CD4-positive, CD25-positive, alpha-beta regulatory T cell (primary cell): ENCODE data around the gene PTPRN2. TPM values are rescaled to one million over a fixed set of nuclear protein-coding genes. Genes with fewer than 3 reads are reported as not detected.
"Not testable (repeated sequence)": the region's sequence is repeated elsewhere in the genome, so short reads cannot be mapped to it uniquely, and the experiment has no call there.

Experiments
- ATAC-seq, 2 donors: fragments of 150-1000 bp; cut with Tn5 transposase; one replicate each; pipeline ENCODE4 v1.10.0; 2021; ENCODE audit warnings: low read depth in 2 of 2, moderate number of reproducible peaks in 2 of 2, moderate library complexity in 1 of 2
- DNase-seq, 3 donors: peaks; one replicate each; pipeline versions ENCODE4 v3.0.0 to v3.0.0-alpha.2; 2012 to 2022; ENCODE audit warnings: mixed read lengths in 1 of 3
- H3K27ac ChIP-seq: one replicate; pipeline ENCODE4 v1.7.0; 2013; ENCODE audit warnings: mild to moderate bottlenecking, low read length; ENCODE audit not compliant: insufficient read depth, poor library complexity, severe bottlenecking
- H3K27me3 ChIP-seq: one replicate; pipeline ENCODE4 v1.7.0; 2013; ENCODE audit warnings: low read length; ENCODE audit not compliant: control insufficient read depth, insufficient read depth
- H3K36me3 ChIP-seq: one replicate; pipeline ENCODE4 v1.7.0; 2013; ENCODE audit warnings: mild to moderate bottlenecking, low read length, moderate library complexity; ENCODE audit not compliant: control insufficient read depth, insufficient read depth
- H3K4me1 ChIP-seq: 2 replicates; pipeline ENCODE4 v1.7.0; 2013; ENCODE audit warnings: mild to moderate bottlenecking, low read length; ENCODE audit not compliant: insufficient read depth, control insufficient read depth, poor library complexity, severe bottlenecking
- H3K4me3 ChIP-seq: one replicate; pipeline ENCODE4 v1.7.0; 2013; ENCODE audit warnings: low read depth, mild to moderate bottlenecking, low read length, moderate library complexity
- H3K9me3 ChIP-seq, 2 experiments: 1 replicate in 1 of 2; 2 replicates in 1 of 2; pipeline ENCODE4 v1.7.0; 2013; ENCODE audit warnings: low read length in 2 of 2, mild to moderate bottlenecking in 1 of 2, moderate library complexity in 1 of 2; ENCODE audit not compliant: control insufficient read depth in 2 of 2
- H3K27ac Mint-ChIP-seq, 3 donors: one replicate each; pipeline ENCODE4 v1.8.0; 2020 to 2022; ENCODE audit warnings: mild to moderate bottlenecking in 3 of 3, mixed read lengths in 3 of 3, moderate library complexity in 2 of 3
- H3K27me3 Mint-ChIP-seq: one replicate; pipeline ENCODE4 v1.8.0; 2022; ENCODE audit warnings: mild to moderate bottlenecking, mixed read lengths
- H3K36me3 Mint-ChIP-seq: one replicate; pipeline ENCODE4 v1.8.0; 2020; ENCODE audit warnings: mixed read lengths
- H3K4me1 Mint-ChIP-seq, 4 donors: one replicate each; pipeline ENCODE4 v1.8.0; 2020 to 2022; ENCODE audit warnings: mixed read lengths in 4 of 4, mild to moderate bottlenecking in 1 of 4
- H3K4me3 Mint-ChIP-seq, 4 donors: one replicate each; pipeline ENCODE4 v1.8.0; 2020 to 2022; ENCODE audit warnings: mild to moderate bottlenecking in 4 of 4, mixed read lengths in 4 of 4, moderate library complexity in 3 of 4
- H3K9me3 Mint-ChIP-seq, 7 donors: one replicate each; pipeline ENCODE4 v1.8.0; 2020 to 2022; ENCODE audit warnings: mixed read lengths in 7 of 7, mild to moderate bottlenecking in 3 of 7, moderate library complexity in 2 of 7
- polyA plus RNA-seq, 4 donors: library from polyadenylated mRNA; unstranded; fragments of 300-500 nt; fragmentation: Illumina TruSeq; gene quantifications; one replicate each; pipeline ENCODE4 v1.2.3, GENCODE V29; 2021
- total RNA-seq: library from RNA; stranded (reverse); gene quantifications from one replicate; pipeline ENCODE4 v1.2.3, GENCODE V29; 2022

PTPRN2 gene
- total and polyA plus RNA-seq, 5 donors from 2014 or later = 1.6 to 4.7 (median 2.7) TPM

DNA sequence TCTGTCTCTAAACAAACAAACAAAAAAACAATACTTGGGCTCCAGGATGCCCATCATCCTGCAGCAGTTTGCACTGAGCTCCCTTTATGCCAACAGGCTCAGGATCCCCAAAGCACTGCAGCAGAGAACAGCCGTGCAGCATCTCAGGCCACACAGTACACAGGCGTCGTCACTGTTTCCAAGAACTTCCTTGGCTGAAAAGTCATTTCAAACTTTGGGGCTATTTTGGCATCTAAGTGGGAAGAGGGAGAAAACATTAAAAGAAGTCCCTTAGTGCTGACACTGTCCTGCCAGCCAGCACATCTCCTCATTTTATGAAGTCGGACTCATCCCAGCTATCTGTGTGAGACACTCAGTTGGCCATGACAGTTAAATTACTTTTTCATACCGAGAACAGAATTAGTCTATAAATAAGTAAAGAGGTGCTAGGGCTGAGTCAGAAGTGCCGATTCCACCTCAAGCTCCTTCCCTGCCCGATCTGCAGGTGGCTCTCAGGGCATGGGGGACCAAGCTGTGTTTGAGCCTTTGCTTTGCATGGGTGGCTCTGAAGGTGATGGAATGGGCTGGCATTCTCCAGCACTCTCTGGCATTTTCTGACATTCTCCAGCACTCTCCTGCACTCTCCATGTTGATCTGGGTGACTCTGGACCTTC, 68.5 kb downstream of the PTPRN2 start:
- DNase-seq (no peak), ATAC-seq (no peak)
- Mint-ChIP-seq H3K36me3 (no peaks in the 10 kb centered on the region), H3K4me3 (no peak overlapping the region), H3K27ac (no peak overlapping the region), H3K27me3 (no peaks in the 10 kb centered on the region), H3K9me3 (peaks cover 0 to 5% (median 2%) of the 10 kb centered on the region in 7 donors), H3K4me1 (peaks cover 0 to 4% (median 0%) of the 10 kb centered on the region in 4 donors)
- H3K27ac ChIP-seq = no peak overlapping the region
- no peaks in the 10 kb centered on the region for H3K36me3 ChIP-seq
- H3K27me3 ChIP-seq = no peaks in the 10 kb centered on the region
- H3K4me3 ChIP-seq = no peak overlapping the region
- H3K4me1 ChIP-seq = no peaks in the 10 kb centered on the region
- no peaks in the 10 kb centered on the region for H3K9me3 ChIP-seq

GRCh38 chr7:158517571-158517970, 70.1 kb downstream of the PTPRN2 start:
- no peaks in the 10 kb centered on the region for H3K27me3 ChIP-seq
- Mint-ChIP-seq H3K36me3 (no peaks in the 10 kb centered on the region), H3K27ac (no peak overlapping the region), H3K4me1 (peaks cover 0 to 4% (median 0%) of the 10 kb centered on the region in 4 donors), H3K27me3 (no peaks in the 10 kb centered on the region), H3K4me3 (no peak overlapping the region), H3K9me3 (peaks cover 0 to 7% (median 3%) of the 10 kb centered on the region in 7 donors)
- no peak overlapping the region for H3K4me3 ChIP-seq
- no peaks in the 10 kb centered on the region for H3K4me1 ChIP-seq
- ATAC-seq (no peak), DNase-seq (no peak)
- H3K9me3 ChIP-seq = no peaks in the 10 kb centered on the region
- H3K36me3 ChIP-seq = no peaks in the 10 kb centered on the region
- H3K27ac ChIP-seq = no peak overlapping the region

GRCh38 chr7:158517072-158517471, 70.6 kb downstream of the PTPRN2 start:
- no peaks in the 10 kb centered on the region for H3K36me3 ChIP-seq
- no peak overlapping the region for H3K27ac Mint-ChIP-seq
- H3K4me3 Mint-ChIP-seq = no peak overlapping the region
- no peak overlapping the region for H3K27ac ChIP-seq
- DNase-seq = no peak
- no peak for ATAC-seq
- H3K4me1 ChIP-seq = no peaks in the 10 kb centered on the region
- no peaks in the 10 kb centered on the region for H3K27me3 Mint-ChIP-seq
- no peaks in the 10 kb centered on the region for H3K27me3 ChIP-seq
- H3K4me3 ChIP-seq = no peak overlapping the region
- peaks cover 0 to 4% (median 0%) of the 10 kb centered on the region in 4 donors for H3K4me1 Mint-ChIP-seq
- H3K36me3 Mint-ChIP-seq = no peaks in the 10 kb centered on the region
- H3K9me3 Mint-ChIP-seq = peaks cover 0 to 7% (median 4%) of the 10 kb centered on the region in 7 donors
- no peaks in the 10 kb centered on the region for H3K9me3 ChIP-seq

DNA sequence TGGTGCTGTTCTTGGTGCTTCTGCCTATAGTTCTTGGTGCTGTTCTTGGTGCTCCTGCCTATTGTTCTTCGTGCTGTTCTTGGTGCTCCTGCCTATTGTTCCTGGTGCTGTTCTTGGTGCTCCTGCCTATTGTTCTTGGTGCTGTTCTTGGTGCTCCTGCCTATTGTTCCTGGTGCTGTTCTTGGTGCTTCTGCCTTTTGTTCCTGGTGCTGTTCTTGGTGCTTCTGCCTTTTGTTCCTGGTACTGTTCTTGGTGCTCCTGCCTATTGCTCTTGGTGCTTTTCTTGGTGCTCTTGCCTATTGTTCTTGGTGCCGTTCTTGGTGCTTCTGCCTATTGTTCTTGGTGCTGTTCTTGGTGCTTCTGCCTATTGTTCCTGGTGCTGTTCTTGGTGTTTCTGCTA, 71.1 kb downstream of the PTPRN2 start:
- no peaks in the 10 kb centered on the region for H3K36me3 ChIP-seq
- no peak overlapping the region for H3K27ac ChIP-seq
- H3K4me3 Mint-ChIP-seq = no peak overlapping the region
- no peaks in the 10 kb centered on the region for H3K27me3 Mint-ChIP-seq
- H3K27ac Mint-ChIP-seq = no peak overlapping the region
- DNase-seq (no peak), ATAC-seq (no peak)
- no peak overlapping the region for H3K4me3 ChIP-seq
- peaks cover 3 to 4% of the 10 kb centered on the region in 2 experiments for H3K9me3 ChIP-seq
- H3K4me1 Mint-ChIP-seq = peaks cover 0 to 4% (median 0%) of the 10 kb centered on the region in 4 donors
- H3K27me3 ChIP-seq = no peaks in the 10 kb centered on the region
- peaks cover 3 to 13% (median 4%) of the 10 kb centered on the region in 7 donors for H3K9me3 Mint-ChIP-seq
- no peaks in the 10 kb centered on the region for H3K36me3 Mint-ChIP-seq
- H3K4me1 ChIP-seq = no peaks in the 10 kb centered on the region

DNA sequence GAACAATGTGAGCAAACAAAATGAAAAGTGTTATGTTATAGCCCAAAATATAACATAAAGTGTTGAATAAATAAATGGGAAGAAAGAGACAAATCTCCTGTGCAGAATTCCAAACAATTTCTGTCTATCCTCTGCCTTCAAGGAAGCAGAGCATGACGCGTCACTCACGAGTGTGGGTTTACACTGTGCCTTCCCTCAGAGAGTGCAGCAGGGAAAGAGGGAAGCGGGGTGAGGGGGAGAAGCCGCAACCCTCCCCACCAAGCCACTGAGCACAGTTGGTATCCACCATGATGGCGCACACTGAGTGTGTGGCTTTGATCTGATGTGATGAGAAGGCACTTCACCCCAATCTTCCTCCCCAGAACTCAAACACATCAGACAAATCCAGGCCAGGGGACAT, 74.8 kb downstream of the PTPRN2 start:
- H3K4me1 ChIP-seq = no peaks in the 10 kb centered on the region
- no peak overlapping the region for H3K4me3 ChIP-seq
- DNase-seq (no peak), ATAC-seq (no peak)
- peaks cover 4 to 24% (median 7%) of the 10 kb centered on the region in 7 donors for H3K9me3 Mint-ChIP-seq
- H3K4me1 Mint-ChIP-seq = peaks cover 0 to 4% (median 0%) of the 10 kb centered on the region in 4 donors
- H3K9me3 ChIP-seq = peaks cover 4 to 9% of the 10 kb centered on the region in 2 experiments
- no peak overlapping the region for H3K27ac ChIP-seq
- H3K27me3 Mint-ChIP-seq = no peaks in the 10 kb centered on the region
- H3K36me3 Mint-ChIP-seq = no peaks in the 10 kb centered on the region
- H3K4me3 Mint-ChIP-seq = no peak overlapping the region
- no peaks in the 10 kb centered on the region for H3K27me3 ChIP-seq
- no peaks in the 10 kb centered on the region for H3K36me3 ChIP-seq
- no peak overlapping the region for H3K27ac Mint-ChIP-seq

GRCh38 chr7:158512042-158512441, 75.6 kb downstream of the PTPRN2 start:
- peaks cover 4 to 28% (median 7%) of the 10 kb centered on the region in 7 donors for H3K9me3 Mint-ChIP-seq
- no peaks in the 10 kb centered on the region for H3K36me3 Mint-ChIP-seq
- Histone ChIP-seq H3K9me3 (peaks cover 4 to 9% of the 10 kb centered on the region in 2 experiments), H3K36me3 (no peaks in the 10 kb centered on the region), H3K27ac (no peak overlapping the region), H3K27me3 (no peaks in the 10 kb centered on the region), H3K4me3 (no peak overlapping the region), H3K4me1 (no peaks in the 10 kb centered on the region)
- no peak overlapping the region for H3K27ac Mint-ChIP-seq
- no peaks in the 10 kb centered on the region for H3K27me3 Mint-ChIP-seq
- ATAC-seq (no peak), DNase-seq (no peak)
- peaks cover 0 to 4% (median 0%) of the 10 kb centered on the region in 4 donors for H3K4me1 Mint-ChIP-seq
- no peak overlapping the region for H3K4me3 Mint-ChIP-seq

DNA sequence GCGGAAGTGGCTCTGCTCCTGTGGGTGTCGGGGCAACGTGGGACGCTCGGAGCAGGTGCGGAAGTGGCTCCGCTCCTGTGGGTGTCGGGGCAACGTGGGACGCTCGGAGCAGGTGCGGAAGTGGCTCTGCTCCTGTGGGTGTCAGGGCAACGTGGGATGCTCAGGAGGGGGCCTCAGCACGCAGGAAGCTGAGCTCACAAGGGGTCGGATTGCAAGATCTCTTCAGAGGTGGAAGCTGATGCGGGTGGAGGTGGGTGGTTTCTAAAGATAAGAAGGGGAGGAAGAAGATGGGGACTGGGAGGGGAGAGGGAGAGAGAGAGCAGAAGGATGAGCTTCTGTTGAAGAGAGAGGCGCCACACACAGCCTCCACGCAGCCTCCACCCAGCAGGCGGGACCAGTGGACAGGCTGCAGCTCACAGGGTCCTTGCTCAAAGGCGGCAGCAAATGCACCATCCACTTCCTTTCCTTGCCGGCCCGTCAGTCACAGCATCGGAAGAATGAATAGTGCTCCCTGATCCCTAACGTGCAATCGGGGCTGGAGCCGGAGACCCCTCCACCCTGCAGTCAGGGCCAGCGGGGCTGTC, 78.7 kb downstream of the PTPRN2 start:
- H3K27me3 Mint-ChIP-seq = no peaks in the 10 kb centered on the region

GRCh38 chr7:158508321-158508720, 79.3 kb downstream of the PTPRN2 start:
- H3K27me3 Mint-ChIP-seq, H3K36me3 ChIP-seq, DNase-seq, H3K27ac ChIP-seq, H3K27me3 ChIP-seq, H3K36me3 Mint-ChIP-seq, H3K4me1 ChIP-seq, H3K4me1 Mint-ChIP-seq, H3K4me3 ChIP-seq, H3K4me3 Mint-ChIP-seq, H3K27ac Mint-ChIP-seq, ATAC-seq: not testable (repeated sequence)
- peaks cover 8 to 14% of the 10 kb centered on the region in 2 experiments for H3K9me3 ChIP-seq
- peaks cover 3 to 26% (median 9%) of the 10 kb centered on the region in 7 donors for H3K9me3 Mint-ChIP-seq

More for the DNA sequence above, 78.7 kb downstream of the PTPRN2 start:
- no peak for DNase-seq
- H3K9me3 Mint-ChIP-seq = peaks cover 3 to 26% (median 9%) of the 10 kb centered on the region in 7 donors
- Histone ChIP-seq H3K36me3 (no peaks in the 10 kb centered on the region), H3K4me1 (no peaks in the 10 kb centered on the region), H3K27ac (no peak overlapping the region), H3K9me3 (peaks cover 8 to 14% of the 10 kb centered on the region in 2 experiments), H3K27me3 (no peaks in the 10 kb centered on the region), H3K4me3 (no peak overlapping the region)
- no peaks in the 10 kb centered on the region for H3K4me1 Mint-ChIP-seq
- no peaks in the 10 kb centered on the region for H3K36me3 Mint-ChIP-seq
- ATAC-seq = no peak
- no peak overlapping the region for H3K27ac Mint-ChIP-seq
- no peak overlapping the region for H3K4me3 Mint-ChIP-seq
